GM18951 (cell line): ENCODE data around the gene VWDE.

Experiments
- POLR2A ChIP-seq: IDR thresholded peaks from 4 replicates; pipeline ENCODE4 v1.6.1; 2011; ENCODE audit warnings: mild to moderate bottlenecking; ENCODE audit not compliant: insufficient read length, insufficient read depth; ENCODE audit errors: extremely low read depth
- in situ Hi-C: fragments of 300-500 bp; cut with MboI; formaldehyde crosslinking; loops from one replicate; pipeline ENCODE4 v1.12.0; 2022; ENCODE audit warnings: low sequenced_read_pairs, mixed read lengths, inconsistent platforms; ENCODE audit not compliant: unreplicated experiment

The VWDE gene

DNA sequence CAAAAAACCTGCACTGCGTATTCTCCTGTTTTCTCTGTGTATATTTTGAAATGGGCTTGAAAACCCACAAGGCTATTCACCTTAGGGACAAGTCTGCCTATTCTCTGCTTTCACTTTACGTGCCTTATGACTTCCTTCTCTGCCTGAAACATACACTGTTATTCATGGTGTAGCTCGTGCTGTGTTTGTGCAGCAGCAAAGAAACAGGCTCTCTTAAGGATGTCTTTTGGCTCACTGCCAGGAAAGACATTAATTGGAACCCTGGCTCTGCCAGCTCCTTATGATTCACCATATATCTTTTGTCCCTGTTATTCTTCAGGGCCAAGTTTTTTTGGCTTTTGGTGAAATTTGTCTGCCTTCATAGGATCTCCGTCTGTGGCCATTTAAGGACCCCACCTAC, 100.2 kb downstream of the VWDE start:
- TF ChIP-seq POLR2A = no peak
- in situ Hi-C loops = no loop called here

DNA sequence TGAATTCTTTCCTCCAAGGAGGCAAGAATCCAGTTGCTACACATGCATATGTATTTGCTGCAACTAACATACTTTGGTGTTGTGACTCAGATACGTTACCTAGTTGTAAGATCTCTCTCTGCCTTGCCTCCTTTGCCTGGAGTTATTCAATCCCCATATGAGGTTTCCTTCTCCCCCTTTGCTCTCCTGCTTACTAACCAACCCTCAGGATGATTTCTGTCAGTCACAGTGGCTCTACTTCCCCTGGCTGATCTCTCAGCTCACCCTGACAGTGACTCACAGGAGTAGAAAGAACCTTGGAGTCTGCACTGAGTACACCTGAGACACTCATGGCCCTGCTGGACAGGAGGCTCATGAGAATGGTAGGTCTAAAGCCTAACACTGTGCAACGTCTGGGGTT, 100.6 kb downstream of the VWDE start:
- no peak for TF ChIP-seq POLR2A
- in situ Hi-C loops = no loop called here

DNA sequence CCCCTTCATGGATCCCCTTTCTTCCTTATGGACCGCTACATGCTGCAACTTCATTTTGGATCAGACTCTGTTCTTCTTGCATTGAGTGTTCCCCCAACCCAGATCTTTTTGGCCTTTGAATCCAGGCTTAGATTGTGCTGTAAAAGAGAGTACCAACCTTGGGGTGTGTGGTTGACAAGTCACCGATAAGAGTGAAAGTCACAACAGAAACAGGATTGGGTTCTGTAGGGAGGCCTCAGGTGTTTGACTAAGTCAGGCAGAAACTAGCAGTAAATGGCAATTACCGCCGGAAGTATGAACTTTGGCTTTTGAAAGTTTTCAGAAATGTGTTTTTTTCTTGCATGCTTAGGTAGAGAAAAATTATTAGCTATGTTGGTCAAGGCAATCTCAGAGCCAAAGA, 103.2 kb downstream of the VWDE start:
- no peak for TF ChIP-seq POLR2A
- in situ Hi-C loops = no loop called here

DNA sequence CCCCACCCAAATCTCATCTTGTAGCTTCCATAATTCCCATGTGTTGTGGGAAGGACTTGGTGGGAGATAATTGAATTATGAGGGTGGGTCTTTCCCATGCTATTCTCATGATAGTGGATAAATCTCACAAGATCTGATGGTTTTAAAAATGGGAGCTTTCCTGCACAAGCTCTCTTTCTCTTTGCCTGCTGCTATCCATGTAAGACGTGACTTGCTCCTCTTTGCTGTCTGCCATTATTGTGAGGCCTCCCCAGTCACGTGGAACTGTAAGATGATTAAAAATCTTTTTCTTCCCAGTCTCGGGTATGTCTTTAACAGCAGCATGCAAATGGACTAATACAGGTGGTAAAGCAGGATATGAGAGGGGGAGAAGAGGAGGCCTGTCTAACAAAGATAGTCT, 104.3 kb downstream of the VWDE start:
- TF ChIP-seq POLR2A = no peak
- in situ Hi-C loops = no loop called here

DNA sequence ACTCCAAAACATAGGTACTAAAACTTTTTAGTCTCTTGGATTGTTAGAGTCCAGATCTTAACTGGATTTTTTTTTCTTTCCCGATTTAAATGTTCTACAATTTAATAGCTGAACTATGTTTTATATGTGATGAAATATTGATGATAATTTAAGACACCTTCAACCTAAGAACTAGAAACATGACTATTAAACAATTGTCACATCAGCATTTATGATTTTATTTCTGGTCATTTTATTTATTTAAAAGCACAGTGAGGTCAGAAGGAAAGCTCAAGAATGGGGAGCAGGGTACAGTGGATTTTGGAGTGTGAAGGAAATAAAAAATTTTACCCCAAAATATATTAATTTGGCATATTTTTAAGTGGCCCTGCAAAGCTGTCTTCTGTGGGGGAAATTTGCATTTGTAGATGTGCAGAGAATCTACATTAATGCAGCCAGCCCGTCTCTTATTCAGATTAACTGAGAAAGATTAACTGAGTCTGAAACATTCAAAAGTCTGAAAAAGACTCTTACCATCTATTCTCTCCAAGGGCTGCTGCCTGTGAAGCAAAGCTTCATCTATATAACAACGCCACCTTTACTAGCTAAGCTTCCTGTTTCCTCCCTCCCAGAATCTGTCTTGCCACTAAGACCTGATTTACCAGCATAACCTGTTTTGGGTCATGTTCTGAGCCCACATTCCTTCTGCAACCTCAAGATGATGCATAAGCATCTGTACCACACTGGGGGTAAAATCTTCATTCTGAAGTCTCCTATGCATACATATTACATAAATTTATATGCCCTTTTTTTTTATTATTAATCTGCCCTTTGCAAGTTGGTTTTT, 106.2 kb downstream of the VWDE start:
- in situ Hi-C loops = no loop called here
- no peak for TF ChIP-seq POLR2A

DNA sequence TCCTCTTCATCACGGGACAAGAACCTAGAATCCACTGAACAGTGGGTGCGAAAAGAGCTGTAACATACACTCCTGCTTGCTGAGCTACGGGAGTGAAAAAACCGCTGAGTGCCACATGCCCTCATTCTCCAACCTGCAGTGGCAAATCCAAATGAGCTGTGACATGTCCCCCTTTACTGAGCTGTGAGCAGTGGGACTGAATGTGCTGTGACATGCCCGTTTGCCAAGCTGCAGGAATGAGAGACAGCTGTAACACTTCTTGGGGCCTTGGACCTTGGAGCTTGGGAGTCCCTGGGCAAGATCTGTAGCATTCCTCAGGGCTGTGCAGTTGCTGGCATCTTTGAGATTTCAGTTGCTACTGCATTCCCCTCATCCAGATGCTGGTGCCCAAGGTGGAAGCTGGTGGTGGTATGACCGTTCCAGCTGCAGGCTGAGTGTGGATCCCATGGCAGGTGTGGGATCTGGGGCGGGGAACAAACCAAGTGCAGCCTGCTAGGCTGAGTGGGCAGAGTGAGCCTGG, 107.6 kb downstream of the VWDE start:
- TF ChIP-seq POLR2A = no peak
- in situ Hi-C loops = no loop called here

DNA sequence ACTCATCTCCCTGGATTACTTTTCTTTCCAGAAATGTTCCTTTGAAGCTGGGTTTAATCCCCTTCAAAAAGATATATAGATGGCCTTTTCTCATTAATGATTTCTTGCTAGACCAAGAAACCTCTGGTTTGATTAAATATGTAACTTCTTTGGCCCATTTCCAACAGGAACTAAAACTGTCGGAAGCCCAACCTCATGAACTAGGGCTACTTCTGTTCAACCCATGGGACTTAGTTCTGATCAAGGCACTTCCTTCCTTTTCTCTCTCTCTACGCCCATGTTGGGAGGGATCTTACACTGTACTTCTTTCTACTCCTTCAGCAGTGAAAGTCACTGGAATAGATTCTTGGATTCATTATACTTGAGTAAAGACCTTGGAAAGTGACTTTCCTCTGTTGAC, 109.0 kb downstream of the VWDE start:
- TF ChIP-seq POLR2A = no peak
- in situ Hi-C loops = no loop called here

DNA sequence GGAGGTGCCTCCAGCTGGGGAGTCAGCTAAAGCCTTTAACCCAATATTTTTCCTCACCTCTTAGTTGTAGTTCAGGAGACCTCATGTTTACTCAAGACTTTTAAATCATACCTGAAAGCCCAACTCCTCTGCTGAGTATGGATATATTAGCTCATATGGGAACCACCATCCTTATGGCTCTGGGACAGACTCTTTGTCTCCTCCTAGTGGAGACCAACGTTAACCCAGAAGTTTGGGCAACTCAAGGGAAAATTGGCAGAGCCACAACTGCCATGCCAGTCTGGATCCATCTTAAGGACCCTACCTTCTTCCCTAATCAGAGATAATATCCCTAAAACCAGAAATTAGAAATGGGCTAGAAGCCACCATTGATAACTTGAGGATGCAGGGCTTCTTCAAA, 111.8 kb downstream of the VWDE start:
- in situ Hi-C loops = no loop called here
- no peak for TF ChIP-seq POLR2A

DNA sequence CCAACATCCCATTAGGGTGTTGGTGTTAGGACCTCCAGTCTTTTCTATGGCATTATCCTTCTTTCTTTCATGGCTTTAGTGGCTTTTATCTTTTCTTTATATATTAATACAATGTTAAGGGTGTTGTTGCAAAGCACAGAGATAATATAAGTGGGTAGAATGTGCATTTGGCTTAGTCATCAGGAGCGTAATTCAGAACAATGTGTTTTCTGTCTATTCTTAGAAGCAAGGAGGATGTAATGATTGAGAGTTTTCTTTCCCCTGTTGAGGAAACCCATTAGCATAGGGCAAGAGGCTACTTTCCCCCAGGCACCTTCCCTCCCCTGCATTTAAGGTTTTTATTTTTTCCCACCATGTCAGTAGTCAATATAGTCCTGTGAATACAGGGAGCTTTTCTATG, 112.9 kb downstream of the VWDE start:
- TF ChIP-seq POLR2A = no peak
- in situ Hi-C loops = no loop called here

DNA sequence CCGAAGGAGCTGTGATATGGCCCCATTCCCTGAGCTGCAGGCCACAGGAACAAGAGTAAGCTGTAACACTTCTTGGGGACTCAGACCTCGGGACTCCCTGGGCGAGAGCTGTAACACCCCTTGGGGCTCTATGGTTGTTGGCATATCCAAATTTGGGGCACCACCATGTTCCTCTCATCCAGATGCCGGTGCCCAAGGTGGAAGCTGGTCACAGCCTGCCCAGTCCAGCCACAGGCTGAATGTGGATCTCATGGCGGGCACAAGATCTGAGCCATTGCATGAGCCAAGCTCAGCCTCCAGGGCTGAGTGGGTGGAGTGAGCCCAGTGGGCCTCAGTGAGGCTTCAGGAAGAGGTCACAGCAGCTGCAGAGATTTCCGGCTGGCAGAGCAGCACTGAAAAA, 113.7 kb downstream of the VWDE start:
- in situ Hi-C loops = no loop called here
- TF ChIP-seq POLR2A = no peak

DNA sequence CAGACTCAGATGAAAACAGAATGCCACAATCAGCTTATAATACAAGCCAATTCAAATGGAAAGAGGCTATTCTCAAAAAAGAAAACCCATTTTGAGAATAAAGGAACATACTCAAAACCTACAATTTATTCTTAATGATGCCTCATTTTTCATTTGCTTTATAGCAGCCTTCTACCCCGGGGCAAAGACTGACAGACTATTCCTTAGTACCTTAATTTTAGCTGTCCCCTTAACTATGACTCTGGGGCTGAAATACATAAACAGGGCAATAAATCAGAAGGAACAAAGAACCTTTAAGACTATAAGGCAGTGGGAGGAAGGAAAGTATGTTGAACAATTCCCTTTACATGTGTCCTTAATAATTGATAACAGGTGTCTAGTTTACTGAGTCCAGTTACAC, 115.8 kb downstream of the VWDE start:
- no peak for TF ChIP-seq POLR2A
- in situ Hi-C loops = no loop called here

DNA sequence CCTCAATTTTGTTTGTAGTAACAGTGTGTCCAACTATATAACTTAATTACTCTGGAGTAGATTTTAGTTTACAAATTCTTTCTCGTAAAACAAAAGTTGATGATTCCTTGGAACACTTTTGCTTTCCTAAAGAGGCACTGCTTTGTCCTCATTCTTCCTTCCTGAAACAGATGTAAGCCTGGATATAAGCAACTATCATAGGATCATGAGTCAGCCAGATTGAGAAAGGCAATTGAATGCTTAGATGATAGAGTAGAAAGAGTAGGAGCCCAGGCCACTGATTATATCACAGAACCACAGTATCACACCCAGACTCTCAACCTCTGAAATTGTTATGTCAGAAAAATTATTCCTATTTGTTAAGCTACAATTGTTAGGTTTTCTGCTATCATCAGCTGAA, 122.6 kb downstream of the VWDE start:
- TF ChIP-seq POLR2A = no peak
- in situ Hi-C loops = no loop called here
